Glomerular endothelial cell (primary cell): ENCODE data around the gene RELT. TPM values are rescaled to one million over a fixed set of nuclear protein-coding genes. Genes with fewer than 3 reads are reported as not detected.

Experiments
- DNase-seq: peaks from one replicate; pipeline ENCODE4 v3.0.0-alpha.2; 2011; ENCODE audit warnings: low read depth, low spot score; ENCODE audit errors: extremely low read depth
- total RNA-seq: library from RNA; depleted of rRNA; stranded (reverse); fragments of >200 nt; gene quantifications from 2 replicates; pipeline ENCODE4 v1.2.3, GENCODE V29; 2015

RELT gene
- total RNA-seq, 1 donor from 2014 or later: 18.5 TPM

- no peak for DNase-seq
Measured at GRCh38 chr11:73401924-73402833, 26.0 kb downstream of the RELT start.

- no peak for DNase-seq
Measured at GRCh38 chr11:73402834-73403185, 26.6 kb downstream of the RELT start.

GRCh38 chr11:73403541-73403940 is 27.3 kb downstream of the RELT start:
- DNase-seq: no peak

- peak; percentile 10 for DNase-seq
Measured at GRCh38 chr11:73404048-73404447, 27.8 kb downstream of the RELT start.

- DNase-seq: no peak
Measured at GRCh38 chr11:73404506-73405145, 28.4 kb downstream of the RELT start.

- DNase-seq: no peak
Measured at GRCh38 chr11:73405146-73405510, 28.9 kb downstream of the RELT start.

- no peak for DNase-seq
Measured at GRCh38 chr11:73406131-73406530, 29.9 kb downstream of the RELT start.

- DNase-seq: no peak
Measured at GRCh38 chr11:73406619-73407018, 30.4 kb downstream of the RELT start.

- no peak for DNase-seq
Measured at GRCh38 chr11:73409431-73409830, 33.2 kb downstream of the RELT start.

GRCh38 chr11:73410627-73411026 is 34.4 kb downstream of the RELT start:
- DNase-seq: no peak

- DNase-seq: no peak
Measured at GRCh38 chr11:73411031-73411430, 34.8 kb downstream of the RELT start.

GRCh38 chr11:73412308-73412707 is 36.1 kb downstream of the RELT start:
- DNase-seq: peak; percentile 25

GRCh38 chr11:73413256-73413655 is 37.1 kb downstream of the RELT start:
- no peak for DNase-seq

GRCh38 chr11:73414977-73415651 is 38.9 kb downstream of the RELT start:
- no peak for DNase-seq

- no peak for DNase-seq
Measured at GRCh38 chr11:73415854-73416615, 39.8 kb downstream of the RELT start.

GRCh38 chr11:73416786-73417185 is 40.6 kb downstream of the RELT start:
- no peak for DNase-seq

GRCh38 chr11:73420136-73420535 is 43.9 kb downstream of the RELT start:
- DNase-seq: no peak

GRCh38 chr11:73422886-73423285 is 46.7 kb downstream of the RELT start:
- DNase-seq: no peak

GRCh38 chr11:73423506-73423905 is 47.3 kb downstream of the RELT start:
- no peak for DNase-seq

- DNase-seq: no peak
Measured at GRCh38 chr11:73425108-73425507, 48.9 kb downstream of the RELT start.
